Osteocyte (in vitro differentiated cells): ENCODE results near the gene ATOH8. TPM values are rescaled to one million over a fixed set of nuclear protein-coding genes. Genes with fewer than 3 reads are reported as not detected.
A peak's percentile ranks its signal among the peaks of the same experiment; 100 is the strongest.

ENCODE experiments used
- DNase-seq: peaks from one replicate; pipeline ENCODE4 v3.0.0; 2021; ENCODE audit warnings: mixed read lengths; ENCODE audit not compliant: unreplicated experiment; ENCODE audit errors: extremely low spot score
- H3K27ac Mint-ChIP-seq: one replicate; pipeline ENCODE4 v1.8.0; 2021; ENCODE audit warnings: mild to moderate bottlenecking, mixed read lengths; ENCODE audit not compliant: unreplicated experiment
- H3K27me3 Mint-ChIP-seq: one replicate; pipeline ENCODE4 v1.8.0; 2021; ENCODE audit warnings: mixed read lengths; ENCODE audit not compliant: unreplicated experiment
- H3K36me3 Mint-ChIP-seq: one replicate; pipeline ENCODE4 v1.8.0; 2021; ENCODE audit warnings: mixed read lengths; ENCODE audit not compliant: unreplicated experiment
- H3K4me1 Mint-ChIP-seq: one replicate; pipeline ENCODE4 v1.8.0; 2021; ENCODE audit warnings: mixed read lengths; ENCODE audit not compliant: unreplicated experiment
- H3K4me3 Mint-ChIP-seq: one replicate; pipeline ENCODE4 v1.8.0; 2021; ENCODE audit warnings: mild to moderate bottlenecking, moderate library complexity, mixed read lengths; ENCODE audit not compliant: unreplicated experiment
- H3K9me3 Mint-ChIP-seq: one replicate; pipeline ENCODE4 v1.8.0; 2021; ENCODE audit warnings: mixed read lengths; ENCODE audit not compliant: unreplicated experiment
- total RNA-seq: library from RNA; stranded (reverse); gene quantifications from 2 replicates; pipeline ENCODE4 v1.2.1, GENCODE V29; 2021
- TF ChIP-seq, protein P1 (sequence below): fragments of 200-600 bp; sonication (generic); IDR thresholded peaks from 2 replicates; pipeline ENCODE4 v1.5.0; 2021; ENCODE audit warnings: antibody characterized with exemption, mild to moderate bottlenecking, moderate library complexity

The ATOH8 gene
- total RNA-seq, 1 donor from 2014 or later: 5.9 TPM

DNA sequence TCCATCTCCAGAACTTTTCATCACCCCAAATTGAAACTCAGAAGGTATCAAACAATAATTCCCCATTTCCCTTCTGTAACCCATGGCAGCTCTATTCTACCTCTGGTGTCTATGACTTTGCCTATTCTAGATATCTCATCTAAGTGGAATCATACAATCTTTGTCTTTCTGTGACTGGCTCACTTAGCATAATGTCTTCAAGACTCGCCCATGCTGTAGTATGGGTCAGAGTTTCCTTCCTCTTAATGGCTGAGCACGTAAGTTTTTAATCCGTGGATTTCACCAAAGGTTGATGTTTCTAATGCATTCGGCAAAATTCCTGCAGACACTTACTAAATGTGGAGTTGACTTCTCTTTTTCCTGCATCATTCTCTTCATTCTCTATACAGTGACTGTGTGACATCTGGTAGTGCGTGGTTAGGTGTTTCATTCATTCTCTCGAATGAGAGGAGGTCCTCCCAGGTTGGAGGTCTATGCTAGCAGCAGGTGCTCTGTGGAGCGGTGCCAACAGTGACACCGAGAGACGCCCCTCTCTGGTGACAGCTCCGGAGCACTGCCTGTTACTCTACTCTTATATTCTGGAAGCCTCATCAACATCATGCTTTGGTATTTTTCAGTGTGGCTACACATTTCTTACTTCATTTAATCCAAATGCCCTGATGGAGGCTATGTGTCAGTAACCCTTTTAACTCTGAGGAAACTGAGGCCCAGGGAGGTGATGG lies 50.1 kb downstream of the ATOH8 start:
- H3K27ac Mint-ChIP-seq: no peak overlapping the region
- no peaks in the 10 kb centered on the region for H3K4me1 Mint-ChIP-seq
- TF ChIP-seq, protein P1, sequence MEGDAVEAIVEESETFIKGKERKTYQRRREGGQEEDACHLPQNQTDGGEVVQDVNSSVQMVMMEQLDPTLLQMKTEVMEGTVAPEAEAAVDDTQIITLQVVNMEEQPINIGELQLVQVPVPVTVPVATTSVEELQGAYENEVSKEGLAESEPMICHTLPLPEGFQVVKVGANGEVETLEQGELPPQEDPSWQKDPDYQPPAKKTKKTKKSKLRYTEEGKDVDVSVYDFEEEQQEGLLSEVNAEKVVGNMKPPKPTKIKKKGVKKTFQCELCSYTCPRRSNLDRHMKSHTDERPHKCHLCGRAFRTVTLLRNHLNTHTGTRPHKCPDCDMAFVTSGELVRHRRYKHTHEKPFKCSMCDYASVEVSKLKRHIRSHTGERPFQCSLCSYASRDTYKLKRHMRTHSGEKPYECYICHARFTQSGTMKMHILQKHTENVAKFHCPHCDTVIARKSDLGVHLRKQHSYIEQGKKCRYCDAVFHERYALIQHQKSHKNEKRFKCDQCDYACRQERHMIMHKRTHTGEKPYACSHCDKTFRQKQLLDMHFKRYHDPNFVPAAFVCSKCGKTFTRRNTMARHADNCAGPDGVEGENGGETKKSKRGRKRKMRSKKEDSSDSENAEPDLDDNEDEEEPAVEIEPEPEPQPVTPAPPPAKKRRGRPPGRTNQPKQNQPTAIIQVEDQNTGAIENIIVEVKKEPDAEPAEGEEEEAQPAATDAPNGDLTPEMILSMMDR: no peak
- no peak for DNase-seq
- H3K36me3 Mint-ChIP-seq: no peaks in the 10 kb centered on the region
- peaks cover 21% of the 10 kb centered on the region for H3K27me3 Mint-ChIP-seq
- no peak overlapping the region for H3K4me3 Mint-ChIP-seq
- peaks cover 8% of the 10 kb centered on the region for H3K9me3 Mint-ChIP-seq

DNA sequence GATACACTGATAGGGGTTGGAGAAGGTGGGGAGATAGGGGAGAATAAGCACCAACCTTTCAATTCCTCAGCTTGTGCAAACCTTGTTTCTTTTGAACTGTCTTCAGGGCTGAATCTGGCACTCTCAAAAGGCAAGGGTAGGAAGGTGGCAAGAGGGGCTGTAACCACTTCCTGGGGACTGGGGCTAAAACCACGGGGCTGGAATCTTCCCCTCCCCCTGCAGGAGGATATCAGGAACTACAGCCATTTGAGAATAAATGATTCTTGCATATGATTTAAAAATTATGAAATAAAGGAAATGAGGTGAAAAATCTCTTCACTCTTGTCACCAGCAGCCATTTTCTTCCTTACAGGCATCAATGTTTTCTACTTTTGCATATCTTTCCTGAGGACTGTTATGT lies 50.8 kb downstream of the ATOH8 start:
- H3K4me3 Mint-ChIP-seq: no peak overlapping the region
- H3K4me1 Mint-ChIP-seq: no peaks in the 10 kb centered on the region
- H3K9me3 Mint-ChIP-seq: peaks cover 8% of the 10 kb centered on the region
- H3K27ac Mint-ChIP-seq: no peak overlapping the region
- peaks cover 20% of the 10 kb centered on the region for H3K27me3 Mint-ChIP-seq
- H3K36me3 Mint-ChIP-seq: no peaks in the 10 kb centered on the region
- TF ChIP-seq, protein P1: peak; percentile 62
- DNase-seq: no peak

DNA sequence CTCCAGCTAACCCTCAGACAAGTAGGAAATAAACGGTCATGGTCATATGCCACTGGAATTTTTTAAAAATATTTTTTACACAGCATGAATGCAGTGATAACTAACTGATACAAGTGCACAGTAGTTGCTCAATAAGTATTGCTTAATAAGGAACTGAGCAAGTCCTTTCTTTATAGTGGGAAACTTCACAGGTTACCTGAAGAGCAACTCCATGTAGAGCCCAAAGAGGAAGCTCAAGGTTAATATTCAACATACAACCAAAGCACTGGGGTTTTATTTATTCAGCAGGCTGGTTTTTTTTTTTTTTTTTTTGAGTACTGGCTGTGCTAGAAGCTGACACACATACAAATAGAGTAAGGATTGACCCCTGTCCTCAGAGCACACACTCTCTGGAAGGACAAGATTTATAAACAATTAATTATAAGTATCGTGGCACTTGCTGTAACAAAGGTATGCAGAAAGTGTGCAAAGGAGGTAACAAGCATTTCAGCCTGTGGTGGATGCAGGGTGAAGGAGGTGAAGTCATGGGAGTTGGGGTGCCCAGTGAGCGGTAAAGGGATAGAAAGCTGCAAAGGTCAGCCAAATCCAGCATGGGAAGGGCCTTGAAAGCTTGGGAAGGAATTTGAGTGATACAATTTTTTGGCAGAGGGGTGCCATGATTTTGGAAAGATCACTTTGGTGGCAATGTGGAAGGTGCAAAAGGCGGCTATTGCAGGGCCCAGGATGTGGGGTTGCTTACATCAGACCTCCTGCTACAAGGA lies 52.7 kb downstream of the ATOH8 start:
- H3K9me3 Mint-ChIP-seq: no peaks in the 10 kb centered on the region
- H3K4me1 Mint-ChIP-seq: no peaks in the 10 kb centered on the region
- no peak for DNase-seq
- no peak overlapping the region for H3K4me3 Mint-ChIP-seq
- H3K27ac Mint-ChIP-seq: no peak overlapping the region
- H3K36me3 Mint-ChIP-seq: no peaks in the 10 kb centered on the region
- TF ChIP-seq, protein P1: no peak
- peaks cover 18% of the 10 kb centered on the region for H3K27me3 Mint-ChIP-seq

DNA sequence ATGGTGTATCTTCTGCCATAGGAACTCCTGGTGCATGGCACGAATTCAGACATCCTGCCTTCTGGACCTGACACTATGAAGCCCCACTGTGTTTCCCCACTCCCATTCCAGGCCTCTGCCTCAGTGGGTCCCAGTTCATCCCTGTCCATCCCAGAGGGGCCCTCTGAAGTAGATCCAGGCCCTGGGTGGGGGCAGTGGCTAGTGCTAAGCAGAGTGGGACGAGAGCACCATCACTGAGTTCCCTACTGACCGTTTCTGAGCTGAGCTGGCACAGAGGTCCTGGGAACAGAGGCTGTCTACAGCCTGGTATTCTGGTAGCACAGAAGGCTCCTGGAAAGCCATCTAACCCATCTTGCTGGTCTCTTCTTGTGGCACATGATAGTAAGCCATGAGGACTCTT lies 54.0 kb downstream of the ATOH8 start:
- H3K9me3 Mint-ChIP-seq: no peaks in the 10 kb centered on the region
- TF ChIP-seq, protein P1: no peak
- no peak overlapping the region for H3K4me3 Mint-ChIP-seq
- DNase-seq: no peak
- H3K36me3 Mint-ChIP-seq: no peaks in the 10 kb centered on the region
- no peaks in the 10 kb centered on the region for H3K4me1 Mint-ChIP-seq
- H3K27ac Mint-ChIP-seq: no peak overlapping the region
- H3K27me3 Mint-ChIP-seq: peaks cover 18% of the 10 kb centered on the region
